CD14-positive monocyte (primary cell): Measurements from ENCODE around the gene CTNS. TPM values are rescaled to one million over a fixed set of nuclear protein-coding genes. Genes with fewer than 3 reads are reported as not detected.
A peak's percentile ranks its signal among the peaks of the same experiment; 100 is the strongest.

Experiments used
- DNase-seq, 3 donors: peaks; one replicate each; pipeline ENCODE4 v3.0.0-alpha.2; 2011 to 2022
- H2AFZ ChIP-seq: 2 replicates; pipeline ENCODE4 v1.6.0; 2012; ENCODE audit warnings: mild to moderate bottlenecking, low read depth, low read length, inconsistent platforms; ENCODE audit not compliant: insufficient read depth, poor library complexity, severe bottlenecking
- H3K27ac ChIP-seq, 2 donors: 1 replicate in 1 of 2; 2 replicates in 1 of 2; pipeline ENCODE4 v1.5.1; 2012 to 2013; ENCODE audit warnings: low read length in 2 of 2, control low read depth in 1 of 2, inconsistent platforms in 1 of 2, low read depth in 1 of 2, mild to moderate bottlenecking in 1 of 2
- H3K27me3 ChIP-seq, 2 donors: one replicate each; pipeline versions ENCODE4 v1.6.0 to v1.6.1; 2011 to 2013; ENCODE audit warnings: low read length in 2 of 2; ENCODE audit not compliant: control insufficient read depth in 2 of 2, insufficient read depth in 2 of 2
- H3K36me3 ChIP-seq, 2 donors: replicated peaks in 1 of 2; 1 replicate in 1 of 2; 2 replicates in 1 of 2; pipeline versions ENCODE4 v1.5.1 to v1.6.1; 2012 to 2013; ENCODE audit warnings: low read length in 2 of 2, control low read depth in 1 of 2, inconsistent platforms in 1 of 2, mild to moderate bottlenecking in 1 of 2; ENCODE audit not compliant: insufficient read depth in 2 of 2, control insufficient read depth in 1 of 2
- H3K4me1 ChIP-seq, 2 donors: 1 replicate in 1 of 2; 2 replicates in 1 of 2; pipeline versions ENCODE4 v1.5.1 to v1.6.1; 2012 to 2013; ENCODE audit warnings: low read length in 2 of 2, control low read depth in 1 of 2, inconsistent platforms in 1 of 2, mild to moderate bottlenecking in 1 of 2, moderate library complexity in 1 of 2; ENCODE audit not compliant: insufficient read depth in 2 of 2, control insufficient read depth in 1 of 2
- H3K4me2 ChIP-seq: replicated peaks from 2 replicates; pipeline ENCODE3; 2012; ENCODE audit warnings: low read length, moderate library complexity, mild to moderate bottlenecking; ENCODE audit not compliant: poor library complexity, severe bottlenecking; ENCODE audit errors: extremely low read depth
- H3K4me3 ChIP-seq, 3 experiments: fragments of 200-600 bp in 1 of 3; sonication (generic) in 1 of 3; replicated peaks in 1 of 3; 1 replicate in 2 of 3; 2 replicates in 1 of 3; pipeline ENCODE4 v1.5.1; 2011 to 2013; ENCODE audit warnings: low read length in 3 of 3, mild to moderate bottlenecking in 3 of 3, control low read depth in 2 of 3, low read depth in 2 of 3, inconsistent platforms in 1 of 3, moderate library complexity in 1 of 3
- H3K79me2 ChIP-seq: 2 replicates; pipeline ENCODE4 v1.6.0; 2012; ENCODE audit warnings: mild to moderate bottlenecking, control low read depth, inconsistent platforms, low read length, moderate library complexity; ENCODE audit not compliant: insufficient read depth
- H3K9ac ChIP-seq: 2 replicates; pipeline ENCODE4 v1.6.0; 2017; ENCODE audit warnings: low read length, mild to moderate bottlenecking; ENCODE audit not compliant: insufficient read depth, poor library complexity, severe bottlenecking
- H3K9me3 ChIP-seq, 2 donors: replicated peaks in 1 of 2; 1 replicate in 1 of 2; 2 replicates in 1 of 2; pipeline versions ENCODE4 v1.5.1 to v1.6.1; 2012 to 2013; ENCODE audit warnings: low read length in 2 of 2, control low read depth in 1 of 2; ENCODE audit not compliant: control insufficient read depth in 1 of 2, insufficient read depth in 1 of 2
- H4K20me1 ChIP-seq: 2 replicates; pipeline ENCODE4 v1.6.0; 2012; ENCODE audit warnings: mild to moderate bottlenecking, low read length, control low read depth, moderate library complexity; ENCODE audit not compliant: insufficient read depth
- H3K27ac Mint-ChIP-seq, 7 donors: one replicate each; pipeline ENCODE4 v1.8.0; 2020; ENCODE audit warnings: mild to moderate bottlenecking in 7 of 7, mixed read lengths in 7 of 7, moderate library complexity in 6 of 7, inconsistent platforms in 2 of 7
- H3K27me3 Mint-ChIP-seq, 3 donors: one replicate each; pipeline ENCODE4 v1.8.0; 2021 to 2022; ENCODE audit warnings: low read depth in 3 of 3, mild to moderate bottlenecking in 3 of 3, mixed read lengths in 3 of 3, moderate library complexity in 3 of 3, inconsistent platforms in 1 of 3
- H3K36me3 Mint-ChIP-seq, 2 donors: one replicate each; pipeline ENCODE4 v1.8.0; 2020; ENCODE audit warnings: mixed read lengths in 2 of 2, inconsistent platforms in 1 of 2, mild to moderate bottlenecking in 1 of 2
- H3K4me1 Mint-ChIP-seq: one replicate; pipeline ENCODE4 v1.8.0; 2020; ENCODE audit warnings: mild to moderate bottlenecking, mixed read lengths
- H3K4me3 Mint-ChIP-seq, 2 donors: one replicate each; pipeline ENCODE4 v1.8.0; 2020; ENCODE audit warnings: mild to moderate bottlenecking in 2 of 2, mixed read lengths in 2 of 2, moderate library complexity in 1 of 2
- H3K9me3 Mint-ChIP-seq, 7 donors: one replicate each; pipeline ENCODE4 v1.8.0; 2020 to 2022; ENCODE audit warnings: mixed read lengths in 7 of 7, mild to moderate bottlenecking in 6 of 7, moderate library complexity in 6 of 7, inconsistent platforms in 2 of 7
- WGBS: methylation state at CpG from one replicate; pipeline ENCODE4 v1.1.5; 2013; ENCODE audit warnings: missing lambda C conversion rate; ENCODE audit not compliant: insufficient coverage; 5-methylcytosine and 5-hydroxymethylcytosine counted together
- intact Hi-C, 2 donors: fragments of 100-400 bp; cut with micrococcal nuclease; formaldehyde crosslinking; loops; one replicate each; pipeline versions ENCODE4 v1.15.0 to v1.15.1; 2023
- polyA plus RNA-seq, 3 donors: library from polyadenylated mRNA; depleted of rRNA in 1 of 3; unstranded in 2 of 3; stranded (reverse) in 1 of 3; fragments of 300-500 nt in 2 of 3; fragments of >200 nt in 1 of 3; fragmentation: Illumina TruSeq in 2 of 3; gene quantifications; 1 replicate in 2 of 3; 2 replicates in 1 of 3; pipeline ENCODE4 v1.2.3, GENCODE V29; 2012 to 2021
- TF ChIP-seq, protein P1 (sequence below): fragments of 200-600 bp; IDR thresholded peaks from one replicate; pipeline ENCODE4 v1.8.0; 2022; ENCODE audit warnings: antibody characterized with exemption, mild to moderate bottlenecking

Gene CTNS
- polyA plus RNA-seq, 3 donors: 11.6 to 11.8 (median 11.7) TPM

DNA sequence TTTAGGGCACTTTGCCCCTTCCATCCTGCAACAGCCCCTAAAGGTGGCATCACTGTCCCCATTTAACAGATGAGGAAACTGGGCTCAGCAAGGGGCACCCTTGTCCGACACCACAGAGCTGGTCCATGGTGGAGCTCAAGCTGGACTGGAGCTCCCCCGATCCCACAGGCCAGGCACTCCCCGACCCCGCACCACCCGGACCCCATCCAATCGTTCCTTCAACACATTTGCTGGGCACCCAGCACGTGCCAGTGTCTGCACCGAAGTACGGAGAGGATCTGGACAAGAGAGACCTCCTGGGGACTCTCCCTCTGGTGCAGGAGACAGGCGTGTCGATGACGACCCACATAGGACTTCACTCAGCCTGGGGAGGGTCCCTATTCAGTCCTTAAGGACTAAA is 45.5 kb downstream of the CTNS start:
- H3K36me3 Mint-ChIP-seq: no peaks in the 10 kb centered on the region
- H3K9ac ChIP-seq: no peak overlapping the region
- H3K4me1 Mint-ChIP-seq: peaks cover 28% of the 10 kb centered on the region
- intact Hi-C loops: loop anchor here (2.0 to 5.0 kb wide), 3 partner anchors 40 to 145 kb away; partner anchors contain the start of gene HASPIN (in 2 of the 2)
- no peaks in the 10 kb centered on the region for H4K20me1 ChIP-seq
- no peaks in the 10 kb centered on the region for H3K79me2 ChIP-seq
- DNase-seq: no peak
- H3K27me3 Mint-ChIP-seq: peaks cover 6 to 15% (median 10%) of the 10 kb centered on the region in 3 donors
- H3K9me3 Mint-ChIP-seq: peaks cover 0 to 3% (median 0%) of the 10 kb centered on the region in 7 donors
- H3K4me2 ChIP-seq: no peak overlapping the region
- H3K4me1 ChIP-seq: peaks cover 18 to 32% of the 10 kb centered on the region in 2 donors
- 98% methylated on average over 11 of the region's 12 CpGs for WGBS
- H3K27ac ChIP-seq: no peak overlapping the region
- TF ChIP-seq, protein P1, sequence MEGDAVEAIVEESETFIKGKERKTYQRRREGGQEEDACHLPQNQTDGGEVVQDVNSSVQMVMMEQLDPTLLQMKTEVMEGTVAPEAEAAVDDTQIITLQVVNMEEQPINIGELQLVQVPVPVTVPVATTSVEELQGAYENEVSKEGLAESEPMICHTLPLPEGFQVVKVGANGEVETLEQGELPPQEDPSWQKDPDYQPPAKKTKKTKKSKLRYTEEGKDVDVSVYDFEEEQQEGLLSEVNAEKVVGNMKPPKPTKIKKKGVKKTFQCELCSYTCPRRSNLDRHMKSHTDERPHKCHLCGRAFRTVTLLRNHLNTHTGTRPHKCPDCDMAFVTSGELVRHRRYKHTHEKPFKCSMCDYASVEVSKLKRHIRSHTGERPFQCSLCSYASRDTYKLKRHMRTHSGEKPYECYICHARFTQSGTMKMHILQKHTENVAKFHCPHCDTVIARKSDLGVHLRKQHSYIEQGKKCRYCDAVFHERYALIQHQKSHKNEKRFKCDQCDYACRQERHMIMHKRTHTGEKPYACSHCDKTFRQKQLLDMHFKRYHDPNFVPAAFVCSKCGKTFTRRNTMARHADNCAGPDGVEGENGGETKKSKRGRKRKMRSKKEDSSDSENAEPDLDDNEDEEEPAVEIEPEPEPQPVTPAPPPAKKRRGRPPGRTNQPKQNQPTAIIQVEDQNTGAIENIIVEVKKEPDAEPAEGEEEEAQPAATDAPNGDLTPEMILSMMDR: no peak
- H3K4me3 ChIP-seq: no peak overlapping the region
- no peaks in the 10 kb centered on the region for H3K36me3 ChIP-seq
- peak overlapping the region in 1 of 7 donors; percentile 32 for H3K27ac Mint-ChIP-seq
- peak overlapping the region; percentile 22 to 63 for H3K4me3 Mint-ChIP-seq
- H3K27me3 ChIP-seq: no peaks in the 10 kb centered on the region
- H3K9me3 ChIP-seq: no peaks in the 10 kb centered on the region
- H2AFZ ChIP-seq: peak overlapping the region; percentile 20

DNA sequence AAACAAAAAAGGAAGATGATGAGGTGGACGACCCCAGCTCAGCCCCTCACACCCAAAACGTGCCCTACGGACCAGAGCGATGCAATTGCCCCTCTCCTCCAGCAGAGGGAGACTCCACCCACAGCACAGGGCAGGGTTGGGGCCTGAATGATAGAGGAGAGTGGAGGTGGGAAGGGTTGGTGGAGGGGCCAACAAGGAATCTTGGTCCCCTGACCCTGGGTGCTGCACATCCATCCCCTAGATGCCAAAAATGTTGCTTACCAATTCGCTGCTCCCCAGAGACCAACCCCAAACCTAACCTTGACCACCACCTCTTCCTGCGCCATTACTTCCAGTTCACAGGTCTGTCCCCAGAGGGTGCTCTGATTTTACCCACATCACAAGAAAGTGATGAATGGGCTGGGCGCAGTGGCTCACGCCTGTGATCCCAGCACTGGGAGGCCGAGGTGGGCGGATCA is 46.5 kb downstream of the CTNS start:
- Histone ChIP-seq H3K36me3 (no peaks in the 10 kb centered on the region), H3K4me2 (no peak overlapping the region), H4K20me1 (no peaks in the 10 kb centered on the region), H2AFZ (no peak overlapping the region), H3K79me2 (no peaks in the 10 kb centered on the region), H3K4me3 (no peak overlapping the region), H3K9ac (no peak overlapping the region), H3K27ac (no peak overlapping the region), H3K4me1 (peaks cover 18 to 32% of the 10 kb centered on the region in 2 donors), H3K27me3 (no peaks in the 10 kb centered on the region), H3K9me3 (no peaks in the 10 kb centered on the region)
- 63% methylated on average over 6 of the region's 10 CpGs for WGBS
- intact Hi-C loops: loop anchor here (2.0 to 5.0 kb wide), 3 partner anchors 39 to 144 kb away; partner anchors contain the start of gene HASPIN (in 2 of the 2)
- peaks cover 0 to 3% (median 0%) of the 10 kb centered on the region in 7 donors for H3K9me3 Mint-ChIP-seq
- peaks cover 28% of the 10 kb centered on the region for H3K4me1 Mint-ChIP-seq
- H3K36me3 Mint-ChIP-seq: no peaks in the 10 kb centered on the region
- H3K27me3 Mint-ChIP-seq: peaks cover 6 to 15% (median 9%) of the 10 kb centered on the region in 3 donors
- H3K4me3 Mint-ChIP-seq: no peak overlapping the region
- peak; percentile 29 to 54 (median 48) for DNase-seq
- TF ChIP-seq, protein P1: peak; percentile 98
- peak overlapping the region in 1 of 7 donors; percentile 74 for H3K27ac Mint-ChIP-seq
